ENCODE results near the gene ST6GALNAC5. TPM values are rescaled to one million over a fixed set of nuclear protein-coding genes. Genes with fewer than 3 reads are reported as not detected.

Gene ST6GALNAC5
- total RNA-seq, 4 donors from 2014 or later, result not detected

- TF ChIP-seq CTCF (IDR thresholded peaks at IDR 0.05; ENCODE audit: low read depth), result no peak
Measured at GRCh38 chr1:77064246-77064645, 197.0 kb downstream of the ST6GALNAC5 start.

- TF ChIP-seq CTCF (IDR thresholded peaks at IDR 0.05; ENCODE audit: low read depth), result no peak
Measured at GRCh38 chr1:77065693-77066342, 198.5 kb downstream of the ST6GALNAC5 start.

- no peak for TF ChIP-seq CTCF (IDR thresholded peaks at IDR 0.05; ENCODE audit: low read depth)
Measured at GRCh38 chr1:77068013-77068412, 200.7 kb downstream of the ST6GALNAC5 start.

GRCh38 chr1:77076759-77077158 lies 209.5 kb downstream of the ST6GALNAC5 start:
- no peak for TF ChIP-seq CTCF (IDR thresholded peaks at IDR 0.05; ENCODE audit: low read depth)

- no peak for TF ChIP-seq CTCF (IDR thresholded peaks at IDR 0.05; ENCODE audit: low read depth)
Measured at GRCh38 chr1:77081834-77082233, 214.6 kb downstream of the ST6GALNAC5 start.

GRCh38 chr1:77084457-77084856 lies 217.2 kb downstream of the ST6GALNAC5 start:
- no peak for TF ChIP-seq CTCF (IDR thresholded peaks at IDR 0.05; ENCODE audit: low read depth)

- TF ChIP-seq CTCF (IDR thresholded peaks at IDR 0.05; ENCODE audit: low read depth), result no peak
Measured at GRCh38 chr1:77085109-77085508, 217.8 kb downstream of the ST6GALNAC5 start.
